Breast epithelium (tissue), 4 donors: ENCODE results near the gene ATXN10. TPM values are rescaled to one million over a fixed set of nuclear protein-coding genes. Genes with fewer than 3 reads are reported as not detected.
"Not testable (repeated sequence)": the region's sequence is repeated elsewhere in the genome, so short reads cannot be mapped to it uniquely, and the experiment has no call there.

Source experiments
- DNase-seq, 2 donors: peaks; one replicate each; pipeline ENCODE4 v3.0.0-alpha.2; 2019; ENCODE audit warnings: low spot score in 2 of 2
- H3K27ac ChIP-seq, 2 donors: fragments of 200-600 bp; sonication (generic) in 1 of 2; one replicate each; pipeline ENCODE4 v1.5.1; 2016 to 2019; ENCODE audit warnings: mild to moderate bottlenecking in 1 of 2
- H3K27me3 ChIP-seq, 2 donors: fragments of 200-600 bp; sonication (generic) in 1 of 2; one replicate each; pipeline versions ENCODE4 v1.5.1 to v1.6.0; 2017 to 2019; ENCODE audit warnings: control low read depth in 1 of 2, mild to moderate bottlenecking in 1 of 2
- H3K36me3 ChIP-seq: fragments of 200-600 bp; one replicate; pipeline ENCODE4 v1.5.1; 2019
- H3K4me1 ChIP-seq, 2 donors: fragments of 200-600 bp; sonication (generic); one replicate each; pipeline ENCODE4 v1.5.1; 2016 to 2019; ENCODE audit warnings: control low read depth in 1 of 2
- H3K4me3 ChIP-seq, 3 donors: fragments of 200-600 bp; sonication (generic); 1 replicate in 2 of 3; 2 replicates in 1 of 3; pipeline ENCODE4 v1.5.1; 2016 to 2019; ENCODE audit warnings: mild to moderate bottlenecking in 3 of 3, moderate library complexity in 2 of 3
- H3K9me3 ChIP-seq, 2 donors: fragments of 200-600 bp; sonication (generic) in 1 of 2; one replicate each; pipeline ENCODE4 v1.5.1; 2016 to 2019; ENCODE audit warnings: control low read depth in 1 of 2
- CTCF ChIP-seq, 3 donors: fragments of 450-650 bp; IDR thresholded peaks; one replicate each; pipeline ENCODE4 v1.5.1; 2016 to 2017; ENCODE audit warnings: antibody characterized with exemption in 3 of 3, mild to moderate bottlenecking in 3 of 3, moderate library complexity in 3 of 3
- POLR2A ChIP-seq: fragments of 450-650 bp; IDR thresholded peaks from one replicate; pipeline ENCODE4 v1.6.1; 2016; ENCODE audit warnings: antibody characterized with exemption, mild to moderate bottlenecking, moderate library complexity
- POLR2AphosphoS5 ChIP-seq, 3 donors: sonication (generic); formaldehyde crosslinking; IDR thresholded peaks; one replicate each; pipeline ENCODE4 v1.6.1; 2017; ENCODE audit warnings: antibody characterized with exemption in 3 of 3
- intact Hi-C: fragments of 100-400 bp; cut with DNase I; formaldehyde crosslinking; loops from one replicate; pipeline ENCODE4 v1.15.1; 2023; ENCODE audit warnings: low total_unique reads
- total RNA-seq, 3 donors: library from RNA; depleted of rRNA; stranded (reverse); fragments of >200 nt; gene quantifications; one replicate each; pipeline ENCODE4 v1.1.0, GENCODE V29; 2016

ATXN10 gene
- total RNA-seq, 3 donors from 2014 or later, result 78.6 to 145 (median 138) TPM

GRCh38 chr22:45667486-45667885 lies 4.1 kb upstream of the ATXN10 start:
- no peaks in the 10 kb centered on the region for H3K9me3 ChIP-seq
- no peaks in the 10 kb centered on the region for H3K36me3 ChIP-seq
- intact Hi-C loops, result no loop called here
- H3K4me3 ChIP-seq, result no peak overlapping the region
- no peaks in the 10 kb centered on the region for H3K27me3 ChIP-seq
- H3K27ac ChIP-seq, result no peak overlapping the region
- TF ChIP-seq CTCF (IDR thresholded peaks at IDR 0.05) (no peak), POLR2AphosphoS5 (IDR thresholded peaks at IDR 0.05) (no peak)
- no peak for DNase-seq
- H3K4me1 ChIP-seq, result peaks cover 0 to 1% of the 10 kb centered on the region in 2 donors

- intact Hi-C loops, H3K27ac ChIP-seq: not testable (repeated sequence)
These were observed 1.3 kb upstream of the ATXN10 start for GRCh38 chr22:45670363-45670762.

GRCh38 chr22:45670981-45671782 lies 452 bp upstream of the ATXN10 start:
- Histone ChIP-seq H3K36me3 (no peaks in the 10 kb centered on the region), H3K4me1 (peaks cover 3 to 10% of the 10 kb centered on the region in 2 donors), H3K27me3 (no peaks in the 10 kb centered on the region), H3K27ac (peak overlapping the region; percentile 90 to 91), H3K4me3 (peak overlapping the region; percentile 78 to 99 (median 88)), H3K9me3 (no peaks in the 10 kb centered on the region)
- TF ChIP-seq POLR2AphosphoS5 (IDR thresholded peaks at IDR 0.05) (no peak), POLR2A (no peak), CTCF (IDR thresholded peaks at IDR 0.05) (no peak)
- intact Hi-C loops, result no loop called here
- no peak for DNase-seq

More at GRCh38 chr22:45670363-45670762, 1.3 kb upstream of the ATXN10 start:
- H3K4me3 ChIP-seq, H3K9me3 ChIP-seq, H3K27me3 ChIP-seq, DNase-seq, H3K36me3 ChIP-seq, H3K4me1 ChIP-seq: not testable (repeated sequence)

- Histone ChIP-seq H3K9me3 (no peaks in the 10 kb centered on the region), H3K36me3 (no peaks in the 10 kb centered on the region), H3K4me1 (peaks cover 3 to 10% of the 10 kb centered on the region in 2 donors), H3K4me3 (peak overlapping the region; percentile 78 to 99 (median 88)), H3K27ac (peak overlapping the region; percentile 90 to 91), H3K27me3 (no peaks in the 10 kb centered on the region)
- intact Hi-C loops, result no loop called here
- no peak for DNase-seq
- no peak for TF ChIP-seq CTCF (IDR thresholded peaks at IDR 0.05)
- TF ChIP-seq POLR2A, result no peak
- TF ChIP-seq POLR2AphosphoS5 (IDR thresholded peaks at IDR 0.05), result peak in 1 of 3 donors; percentile 23
These were observed 1.2 kb downstream of the ATXN10 start for GRCh38 chr22:45672564-45673481.

- DNase-seq, result no peak
- Histone ChIP-seq H3K36me3 (no peaks in the 10 kb centered on the region), H3K4me1 (peaks cover 3 to 10% of the 10 kb centered on the region in 2 donors), H3K27ac (no peak overlapping the region), H3K27me3 (no peaks in the 10 kb centered on the region), H3K4me3 (peak overlapping the region in 1 of 3 donors; percentile 99), H3K9me3 (no peaks in the 10 kb centered on the region)
- intact Hi-C loops, result no loop called here
- TF ChIP-seq CTCF (IDR thresholded peaks at IDR 0.05) (no peak), POLR2A (no peak), POLR2AphosphoS5 (IDR thresholded peaks at IDR 0.05) (no peak)
These were observed 2.0 kb downstream of the ATXN10 start for GRCh38 chr22:45673482-45674175.
